HEK293 (cell line): ENCODE data around the gene ALDOA.
A peak's percentile ranks its signal among the peaks of the same experiment; 100 is the strongest.

ENCODE experiments used
- HIC1 ChIP-seq: fragments of 450-650 bp; formaldehyde crosslinking; IDR thresholded peaks from 2 replicates; pipeline ENCODE4 v1.5.1; 2016; ENCODE audit warnings: missing biosample characterization, missing genetic modification characterization
- HOXA7 ChIP-seq: sonication (generic); formaldehyde crosslinking; IDR thresholded peaks from 2 replicates; pipeline ENCODE4 v1.8.1; 2022; ENCODE audit warnings: missing genetic modification reagents, borderline replicate concordance
- SCRT2 ChIP-seq: fragments of 450-650 bp; formaldehyde crosslinking; IDR thresholded peaks from 2 replicates; pipeline ENCODE4 v1.5.1; 2016; ENCODE audit warnings: missing biosample characterization, missing genetic modification characterization
- ZBTB44 ChIP-seq: fragments of 450-650 bp; IDR thresholded peaks from 2 replicates; pipeline ENCODE4 v1.5.1; 2018; ENCODE audit warnings: missing biosample characterization, mild to moderate bottlenecking, missing genetic modification characterization
- ZBTB48 ChIP-seq: fragments of 450-650 bp; formaldehyde crosslinking; IDR thresholded peaks from 2 replicates; pipeline ENCODE4 v1.5.1; 2016; ENCODE audit warnings: missing biosample characterization, missing genetic modification characterization
- ZNF214 ChIP-seq: fragments of 450-650 bp; formaldehyde crosslinking; IDR thresholded peaks from 2 replicates; pipeline ENCODE4 v1.5.1; 2017; ENCODE audit warnings: missing biosample characterization, mild to moderate bottlenecking, missing genetic modification characterization, borderline replicate concordance
- ZNF24 ChIP-seq: fragments of 450-650 bp; formaldehyde crosslinking; IDR thresholded peaks from 2 replicates; pipeline ENCODE4 v1.5.1; 2016; ENCODE audit warnings: missing biosample characterization, missing genetic modification characterization
- ZNF335 ChIP-seq: fragments of 450-650 bp; formaldehyde crosslinking; conservative IDR thresholded peaks from 2 replicates; pipeline ENCODE4 v1.5.1; 2016; ENCODE audit warnings: missing biosample characterization, missing genetic modification characterization
- ZNF501 ChIP-seq: fragments of 450-650 bp; formaldehyde crosslinking; IDR thresholded peaks from 2 replicates; pipeline ENCODE4 v1.5.1; 2016; ENCODE audit warnings: missing biosample characterization, missing genetic modification characterization
- ZNF621 ChIP-seq: fragments of 450-650 bp; formaldehyde crosslinking; IDR thresholded peaks from 2 replicates; pipeline ENCODE4 v1.5.1; 2017; ENCODE audit warnings: missing biosample characterization, missing genetic modification characterization
- TF ChIP-seq, protein P1 (sequence below): fragments of 450-650 bp; formaldehyde crosslinking; IDR thresholded peaks from 2 replicates; pipeline ENCODE4 v1.5.1; 2016; ENCODE audit warnings: missing biosample characterization, missing genetic modification characterization
- TF ChIP-seq, protein P2 (sequence below): fragments of 450-650 bp; formaldehyde crosslinking; IDR thresholded peaks from 2 replicates; pipeline ENCODE4 v1.5.1; 2016; ENCODE audit warnings: missing biosample characterization, missing genetic modification characterization
- TF ChIP-seq, protein P3 (sequence below): fragments of 450-650 bp; formaldehyde crosslinking; IDR thresholded peaks from 2 replicates; pipeline ENCODE4 v1.5.1; 2016; ENCODE audit warnings: missing biosample characterization, missing genetic modification characterization

- TF ChIP-seq, protein P1, sequence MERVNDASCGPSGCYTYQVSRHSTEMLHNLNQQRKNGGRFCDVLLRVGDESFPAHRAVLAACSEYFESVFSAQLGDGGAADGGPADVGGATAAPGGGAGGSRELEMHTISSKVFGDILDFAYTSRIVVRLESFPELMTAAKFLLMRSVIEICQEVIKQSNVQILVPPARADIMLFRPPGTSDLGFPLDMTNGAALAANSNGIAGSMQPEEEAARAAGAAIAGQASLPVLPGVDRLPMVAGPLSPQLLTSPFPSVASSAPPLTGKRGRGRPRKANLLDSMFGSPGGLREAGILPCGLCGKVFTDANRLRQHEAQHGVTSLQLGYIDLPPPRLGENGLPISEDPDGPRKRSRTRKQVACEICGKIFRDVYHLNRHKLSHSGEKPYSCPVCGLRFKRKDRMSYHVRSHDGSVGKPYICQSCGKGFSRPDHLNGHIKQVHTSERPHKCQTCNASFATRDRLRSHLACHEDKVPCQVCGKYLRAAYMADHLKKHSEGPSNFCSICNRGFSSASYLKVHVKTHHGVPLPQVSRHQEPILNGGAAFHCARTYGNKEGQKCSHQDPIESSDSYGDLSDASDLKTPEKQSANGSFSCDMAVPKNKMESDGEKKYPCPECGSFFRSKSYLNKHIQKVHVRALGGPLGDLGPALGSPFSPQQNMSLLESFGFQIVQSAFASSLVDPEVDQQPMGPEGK (tag by site-specific recombination), result peak; percentile 88
- no peak for TF ChIP-seq SCRT2
- TF ChIP-seq ZNF501 (tag by site-specific recombination), result peak; percentile 41; the same call in 1 of the 2 replicates
- peak; percentile 81; the same call in 1 of the 2 replicates for TF ChIP-seq ZBTB44 (tag by site-specific recombination)
- no peak for TF ChIP-seq ZNF621 (tag by site-specific recombination)
- TF ChIP-seq, protein P2, sequence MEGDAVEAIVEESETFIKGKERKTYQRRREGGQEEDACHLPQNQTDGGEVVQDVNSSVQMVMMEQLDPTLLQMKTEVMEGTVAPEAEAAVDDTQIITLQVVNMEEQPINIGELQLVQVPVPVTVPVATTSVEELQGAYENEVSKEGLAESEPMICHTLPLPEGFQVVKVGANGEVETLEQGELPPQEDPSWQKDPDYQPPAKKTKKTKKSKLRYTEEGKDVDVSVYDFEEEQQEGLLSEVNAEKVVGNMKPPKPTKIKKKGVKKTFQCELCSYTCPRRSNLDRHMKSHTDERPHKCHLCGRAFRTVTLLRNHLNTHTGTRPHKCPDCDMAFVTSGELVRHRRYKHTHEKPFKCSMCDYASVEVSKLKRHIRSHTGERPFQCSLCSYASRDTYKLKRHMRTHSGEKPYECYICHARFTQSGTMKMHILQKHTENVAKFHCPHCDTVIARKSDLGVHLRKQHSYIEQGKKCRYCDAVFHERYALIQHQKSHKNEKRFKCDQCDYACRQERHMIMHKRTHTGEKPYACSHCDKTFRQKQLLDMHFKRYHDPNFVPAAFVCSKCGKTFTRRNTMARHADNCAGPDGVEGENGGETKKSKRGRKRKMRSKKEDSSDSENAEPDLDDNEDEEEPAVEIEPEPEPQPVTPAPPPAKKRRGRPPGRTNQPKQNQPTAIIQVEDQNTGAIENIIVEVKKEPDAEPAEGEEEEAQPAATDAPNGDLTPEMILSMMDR (tag by site-specific recombination), result no peak
- peak; percentile 79 for TF ChIP-seq ZNF335
- TF ChIP-seq ZNF24 (tag by site-specific recombination), result peak; percentile 58; the same call in 1 of the 2 replicates
- TF ChIP-seq, protein P3, sequence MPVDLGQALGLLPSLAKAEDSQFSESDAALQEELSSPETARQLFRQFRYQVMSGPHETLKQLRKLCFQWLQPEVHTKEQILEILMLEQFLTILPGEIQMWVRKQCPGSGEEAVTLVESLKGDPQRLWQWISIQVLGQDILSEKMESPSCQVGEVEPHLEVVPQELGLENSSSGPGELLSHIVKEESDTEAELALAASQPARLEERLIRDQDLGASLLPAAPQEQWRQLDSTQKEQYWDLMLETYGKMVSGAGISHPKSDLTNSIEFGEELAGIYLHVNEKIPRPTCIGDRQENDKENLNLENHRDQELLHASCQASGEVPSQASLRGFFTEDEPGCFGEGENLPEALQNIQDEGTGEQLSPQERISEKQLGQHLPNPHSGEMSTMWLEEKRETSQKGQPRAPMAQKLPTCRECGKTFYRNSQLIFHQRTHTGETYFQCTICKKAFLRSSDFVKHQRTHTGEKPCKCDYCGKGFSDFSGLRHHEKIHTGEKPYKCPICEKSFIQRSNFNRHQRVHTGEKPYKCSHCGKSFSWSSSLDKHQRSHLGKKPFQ (tag by site-specific recombination), result no peak
- TF ChIP-seq ZBTB48 (tag by site-specific recombination), result no peak
- TF ChIP-seq HIC1 (tag by site-specific recombination), result no peak
- no peak for TF ChIP-seq ZNF214 (tag by site-specific recombination)
- no peak for TF ChIP-seq HOXA7 (CRISPR knock-in tag)
Observed at GRCh38 chr16:30096105-30096861, 30.7 kb downstream of the ALDOA start, which contains the start of gene YPEL3.
